ENCODE data around the gene IFRD2. TPM values are rescaled to one million over a fixed set of nuclear protein-coding genes. Genes with fewer than 3 reads are reported as not detected.

IFRD2 gene
- total RNA-seq = 38.9 to 54.4 TPM (median 44.0 TPM) in 3 replicates
- long read RNA-seq, transcript IFRD2-202 (12 exons, 2,109 nt) = major isoform, 124 of 167 reads
- long read RNA-seq, partial matches to known transcripts = 13 of 167 reads
- long read RNA-seq, other reads (novel, unspliced or antisense) = 30 of 167 reads

GRCh38 chr3:50292159-50293078 lies at the start of gene IFRD2:
IFRD2 (minus strand) TSS chr3:50292429; CDS start chr3:50292274, 155 bp downstream.
- TF ChIP-seq CTCF (IDR thresholded peaks at IDR 0.05) = peak; percentile 7
- Mint-ChIP-seq H3K27ac (ENCODE audit: unreplicated experiment) (peak within 1 kb of the TSS; percentile 98), H3K4me1 (ENCODE audit: low read depth) (peaks cover 16% of the 10 kb centered on the region), H3K27me3 (ENCODE audit: low read depth) (no peaks in the 10 kb centered on the region), H3K9me3 (ENCODE audit: low read depth) (no peaks in the 10 kb centered on the region), H3K4me3 (ENCODE audit: unreplicated experiment) (peak within 1 kb of the TSS; percentile 75), H3K36me3 (ENCODE audit: low read depth) (peaks cover 5% of the 10 kb centered on the region)
- DNase-seq (ENCODE audit: low spot score) = peak; percentile 99

GRCh38 chr3:50341537-50341936 lies 49.3 kb upstream of the IFRD2 start:
- peaks cover 29% of the 10 kb centered on the region for H3K4me1 Mint-ChIP-seq (ENCODE audit: low read depth)
- no peak overlapping the region for H3K27ac Mint-ChIP-seq (ENCODE audit: unreplicated experiment)
- no peaks in the 10 kb centered on the region for H3K27me3 Mint-ChIP-seq (ENCODE audit: low read depth)
- no peak overlapping the region for H3K4me3 Mint-ChIP-seq (ENCODE audit: unreplicated experiment)
- no peak for TF ChIP-seq CTCF (IDR thresholded peaks at IDR 0.05)
- no peaks in the 10 kb centered on the region for H3K36me3 Mint-ChIP-seq (ENCODE audit: low read depth)
- DNase-seq (ENCODE audit: low spot score) = no peak
- H3K9me3 Mint-ChIP-seq (ENCODE audit: low read depth) = no peaks in the 10 kb centered on the region

- no peak for TF ChIP-seq CTCF (IDR thresholded peaks at IDR 0.05)
- H3K36me3 Mint-ChIP-seq (ENCODE audit: low read depth) = no peaks in the 10 kb centered on the region
- no peaks in the 10 kb centered on the region for H3K9me3 Mint-ChIP-seq (ENCODE audit: low read depth)
- DNase-seq (ENCODE audit: low spot score) = no peak
- no peaks in the 10 kb centered on the region for H3K27me3 Mint-ChIP-seq (ENCODE audit: low read depth)
- peak within 1 kb of the TSS; percentile 19 for H3K4me3 Mint-ChIP-seq (ENCODE audit: unreplicated experiment)
- peaks cover 33% of the 10 kb centered on the region for H3K4me1 Mint-ChIP-seq (ENCODE audit: low read depth)
- no peak within 1 kb of the TSS for H3K27ac Mint-ChIP-seq (ENCODE audit: unreplicated experiment)
Measured at GRCh38 chr3:50340448-50341329, 48.5 kb upstream of the IFRD2 start, which contains the start of gene RASSF1. RASSF1 (minus strand) TSS chr3:50340836; CDS start chr3:50340805, 31 bp downstream.

GRCh38 chr3:50340147-50340447 lies 47.9 kb upstream of the IFRD2 start:
- H3K27ac Mint-ChIP-seq (ENCODE audit: unreplicated experiment) = no peak overlapping the region
- no peaks in the 10 kb centered on the region for H3K27me3 Mint-ChIP-seq (ENCODE audit: low read depth)
- no peaks in the 10 kb centered on the region for H3K9me3 Mint-ChIP-seq (ENCODE audit: low read depth)
- no peak for DNase-seq (ENCODE audit: low spot score)
- peaks cover 39% of the 10 kb centered on the region for H3K4me1 Mint-ChIP-seq (ENCODE audit: low read depth)
- TF ChIP-seq CTCF (IDR thresholded peaks at IDR 0.05) = no peak
- H3K36me3 Mint-ChIP-seq (ENCODE audit: low read depth) = no peaks in the 10 kb centered on the region
- no peak overlapping the region for H3K4me3 Mint-ChIP-seq (ENCODE audit: unreplicated experiment)

Measured in chondrocyte (in vitro differentiated cells).